ENCODE data around the gene TXNRD1.
"Not testable (repeated sequence)": the region's sequence is repeated elsewhere in the genome, so short reads cannot be mapped to it uniquely, and the experiment has no call there.

TXNRD1 gene

GRCh38 chr12:104197264-104197663 lies 18.3 kb upstream of the TXNRD1 start:
- DNase-seq: no peak

DNA sequence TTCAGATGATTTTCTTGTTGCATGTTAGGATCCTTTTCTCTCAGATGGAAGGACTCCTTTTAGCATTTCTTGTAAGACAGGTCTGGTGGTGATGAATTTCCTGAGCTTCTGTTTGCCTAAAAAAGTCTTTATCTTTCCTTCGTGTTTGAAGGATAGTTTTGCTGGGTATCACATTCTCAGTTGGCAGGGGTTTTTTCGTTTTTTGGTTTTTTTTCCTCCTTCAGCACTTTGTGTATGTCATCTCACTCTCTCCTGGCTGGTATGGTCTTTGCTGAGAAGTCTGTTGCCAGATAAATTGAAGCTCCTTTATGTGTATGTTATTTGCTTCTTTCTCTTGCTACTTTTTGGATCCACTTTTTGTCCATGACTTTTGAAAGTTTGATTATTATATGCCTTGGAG lies 15.6 kb upstream of the TXNRD1 start:
- DNase-seq: no peak

DNA sequence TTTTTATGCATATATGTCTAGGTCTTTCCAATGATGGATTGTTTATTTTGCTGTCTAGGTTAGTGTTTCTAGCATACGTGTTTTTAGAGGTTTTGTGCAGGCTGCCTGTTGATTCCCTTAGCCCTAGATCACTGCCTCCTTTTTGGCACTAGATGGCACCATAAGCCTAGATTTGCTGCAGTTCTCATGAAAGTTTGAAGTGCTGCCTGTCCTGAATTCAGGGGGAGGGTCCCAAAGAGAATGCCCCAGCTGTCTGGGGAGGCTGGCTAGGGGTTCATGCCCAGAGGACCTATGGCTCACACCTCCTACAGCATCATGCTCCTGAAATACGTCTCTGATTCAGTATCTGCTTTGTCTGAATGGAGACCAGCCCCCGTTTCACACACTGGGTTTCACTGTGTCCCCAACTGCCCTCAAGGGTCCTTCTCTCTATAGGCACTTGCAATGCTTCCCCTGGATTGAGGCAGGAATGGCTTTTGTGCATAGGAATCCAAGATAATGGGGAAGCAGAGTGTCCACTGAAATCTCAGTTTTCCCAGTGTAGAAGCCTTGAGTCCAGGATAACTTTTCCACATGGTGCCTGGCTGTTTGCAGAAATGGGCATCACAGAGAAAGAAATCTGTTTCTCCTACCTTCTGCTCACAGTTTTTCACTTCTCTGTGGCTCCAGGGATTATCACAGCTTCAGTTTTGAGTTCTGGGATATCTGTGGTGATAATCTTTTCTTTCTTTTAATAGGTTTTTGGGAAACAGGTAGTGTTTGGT lies 14.2 kb upstream of the TXNRD1 start:
- peak; percentile 48 for DNase-seq

- no peak for DNase-seq
These were observed 10.7 kb upstream of the TXNRD1 start for GRCh38 chr12:104204690-104205480.

- DNase-seq: no peak
These were observed 8.0 kb upstream of the TXNRD1 start for GRCh38 chr12:104207416-104208205.

DNA sequence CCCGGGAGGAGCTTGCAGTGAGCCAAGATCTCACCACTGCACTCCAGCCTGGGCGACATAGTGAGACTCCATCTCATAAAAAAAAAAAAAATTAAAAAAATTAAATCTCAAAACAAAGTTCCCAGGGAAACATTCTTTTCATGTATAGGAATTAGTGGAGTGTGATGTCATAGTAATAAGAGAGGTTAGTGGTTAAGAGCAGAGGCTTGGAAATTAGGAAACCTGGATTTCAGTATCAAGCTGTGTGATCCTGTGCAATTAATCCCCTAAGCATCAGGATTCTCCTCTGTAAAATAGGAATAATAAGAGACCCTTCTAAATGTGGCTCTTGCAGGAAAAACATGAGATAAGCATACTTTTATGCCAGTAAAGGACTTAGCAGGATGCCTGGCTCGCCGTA lies 3.1 kb upstream of the TXNRD1 start:
- DNase-seq: no peak

DNA sequence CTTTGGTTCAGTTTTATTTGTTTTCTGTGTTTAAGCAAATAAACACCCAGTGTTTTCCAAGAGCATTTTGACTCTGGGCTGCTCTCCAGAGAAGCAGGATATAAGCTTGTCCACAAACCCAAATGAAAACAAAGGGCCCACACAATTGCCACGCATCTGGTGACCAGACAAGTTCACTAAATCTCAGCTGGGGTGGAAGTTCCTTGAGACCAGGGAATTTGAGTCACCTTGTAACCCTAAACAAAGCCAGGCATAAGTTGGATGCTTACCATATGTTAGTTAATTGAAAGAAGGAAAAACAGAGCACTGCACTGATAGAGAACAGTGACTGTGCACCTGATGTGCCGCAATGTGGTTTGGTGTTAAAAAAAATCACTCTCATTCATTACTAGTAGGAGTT lies 1.6 kb upstream of the TXNRD1 start:
- DNase-seq: no peak

DNA sequence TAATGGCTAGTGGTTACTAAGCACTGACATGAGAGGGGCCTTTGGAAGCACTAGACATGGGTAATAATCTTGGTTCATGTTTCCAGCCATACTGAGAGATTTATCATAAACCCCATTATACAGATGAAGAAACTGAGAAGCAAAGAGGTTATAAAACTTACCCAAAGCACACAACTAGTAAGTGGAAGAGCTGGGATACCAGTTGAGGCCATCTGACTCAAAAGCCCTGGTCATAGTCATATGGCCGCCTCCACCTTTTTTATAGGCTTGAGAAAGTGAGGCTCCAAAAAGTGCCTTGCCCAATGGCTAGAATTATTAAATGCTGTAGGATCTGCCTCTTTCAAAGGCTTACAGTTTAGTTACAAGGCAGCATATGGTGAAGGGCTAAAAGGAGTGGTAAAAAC lies 944 bp downstream of the TXNRD1 start:
- DNase-seq: no peak

DNA sequence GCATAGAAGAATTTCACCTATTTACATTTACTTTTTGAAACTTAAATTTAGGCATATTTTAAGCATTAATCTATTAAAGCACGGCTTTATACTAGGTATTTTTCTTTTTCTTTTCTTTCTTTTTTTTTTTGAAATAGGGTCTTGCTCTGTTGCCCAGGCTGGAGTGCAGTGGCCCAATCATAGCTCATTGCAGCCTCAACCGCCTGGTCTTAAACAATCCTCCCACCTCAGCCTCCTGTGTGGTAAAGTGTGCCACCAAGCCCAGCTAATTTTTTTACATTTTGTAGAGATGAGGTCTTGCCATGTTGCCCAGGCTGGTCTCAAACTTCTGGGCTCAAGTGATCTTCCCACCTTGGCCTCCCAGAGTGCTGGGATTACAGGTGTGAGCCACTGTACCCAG lies 2.9 kb downstream of the TXNRD1 start:
- DNase-seq: not testable (repeated sequence)

DNA sequence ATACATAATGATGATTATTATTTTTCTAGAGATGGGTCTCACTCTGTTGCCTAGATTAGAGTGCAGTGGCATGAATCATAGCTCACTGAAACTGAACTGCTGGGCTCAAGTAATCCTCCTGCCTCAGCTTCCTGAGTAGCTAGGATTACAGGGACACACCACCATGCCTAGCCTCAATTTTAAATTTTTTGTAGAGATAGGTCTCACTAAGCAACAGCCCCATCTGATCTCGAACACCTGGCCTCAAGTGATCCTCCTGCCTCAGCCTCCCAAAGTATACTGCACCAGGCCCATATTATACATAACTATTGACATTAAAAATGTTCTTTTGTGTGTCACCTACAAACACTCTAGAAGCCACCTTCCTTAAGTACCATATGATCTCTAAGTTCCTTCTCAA lies 3.4 kb downstream of the TXNRD1 start:
- no peak for DNase-seq

DNA sequence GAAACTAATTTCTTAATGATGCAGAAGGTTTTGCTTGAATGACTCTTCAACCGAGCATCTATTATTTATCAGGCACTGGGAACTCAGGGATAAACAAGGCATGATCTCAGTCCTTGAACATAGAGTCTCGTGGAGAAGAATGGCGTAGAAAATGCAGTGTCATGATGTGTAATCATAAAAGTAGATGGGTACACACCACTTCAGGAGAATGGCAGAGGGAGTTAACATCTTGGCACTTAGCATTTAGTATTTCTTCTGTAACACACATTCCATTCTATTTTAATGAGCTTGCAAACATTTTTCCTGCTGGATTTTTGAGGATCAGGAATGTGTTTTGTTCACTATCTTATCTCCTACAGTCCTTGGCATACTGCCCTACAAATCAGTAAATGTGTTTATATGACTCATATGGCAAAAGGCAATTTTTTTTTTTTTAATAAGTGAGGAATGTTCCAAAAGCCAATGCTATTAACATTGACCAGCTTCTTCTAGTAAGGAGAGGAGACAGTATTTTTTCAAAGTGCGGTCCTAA lies 3.8 kb downstream of the TXNRD1 start:
- no peak for DNase-seq

GRCh38 chr12:104219908-104220404 lies 4.4 kb downstream of the TXNRD1 start:
- DNase-seq: peak; percentile 75

GRCh38 chr12:104220931-104221330 lies 5.4 kb downstream of the TXNRD1 start:
- peak; percentile 36 for DNase-seq

- DNase-seq: no peak
These were observed 7.4 kb downstream of the TXNRD1 start for GRCh38 chr12:104222976-104223375.

DNA sequence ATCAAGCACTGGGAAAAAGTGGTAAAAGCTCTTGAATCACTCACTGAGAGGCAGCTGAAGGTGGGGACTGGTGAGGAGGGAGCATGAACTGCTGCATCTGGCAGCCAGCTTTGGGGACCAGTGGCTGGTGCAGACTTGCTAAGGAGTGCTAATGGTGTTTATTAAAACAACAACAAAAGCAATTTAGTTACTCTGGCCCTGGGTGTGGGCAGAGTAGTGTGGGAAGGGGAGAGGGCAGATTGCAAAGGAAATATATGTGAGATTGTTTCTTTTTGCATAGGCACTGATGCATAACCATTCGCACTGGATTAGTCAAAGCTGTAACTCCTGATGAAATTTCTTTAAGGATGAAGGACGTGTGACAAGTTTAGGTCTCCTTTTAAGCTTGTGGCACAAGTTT lies 8.1 kb downstream of the TXNRD1 start:
- no peak for DNase-seq

- DNase-seq: no peak
These were observed 11.1 kb downstream of the TXNRD1 start for GRCh38 chr12:104226672-104227071.

DNA sequence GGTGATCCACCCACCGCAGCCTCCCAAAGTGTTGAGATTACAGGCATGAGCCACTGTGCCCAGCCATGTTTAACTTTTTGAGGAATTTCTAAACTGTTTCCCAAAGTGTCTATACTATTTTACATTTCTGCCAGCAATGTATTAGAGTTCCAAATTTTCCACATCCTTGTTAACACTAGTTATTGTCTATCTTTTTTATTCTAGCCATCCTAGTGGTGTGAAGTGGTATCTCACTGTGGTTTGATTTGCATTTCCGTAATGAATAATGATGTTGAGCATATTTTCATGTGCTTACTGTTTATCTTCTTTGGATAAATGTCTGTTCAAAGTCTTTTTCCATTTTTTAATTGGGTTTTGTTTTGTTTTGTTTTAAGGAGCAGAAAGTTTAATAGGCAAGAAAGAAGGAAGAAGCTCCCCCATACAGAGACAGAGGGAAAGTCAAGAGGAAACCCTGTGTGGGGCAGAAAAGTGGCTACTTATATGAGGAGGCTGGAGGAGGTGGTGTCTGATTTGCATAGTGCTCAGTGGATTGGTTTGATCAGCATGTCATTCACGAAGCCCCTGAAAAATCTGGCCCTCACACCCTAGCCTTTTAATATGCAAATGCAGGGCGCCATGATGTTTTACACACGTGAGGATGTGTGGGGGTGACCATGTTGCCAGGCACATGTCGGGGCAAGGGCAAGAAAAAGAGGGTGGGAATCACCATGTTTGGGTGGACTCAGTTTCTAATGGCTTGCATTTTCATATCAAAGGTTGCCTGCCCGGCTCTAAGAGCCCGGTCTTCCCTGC lies 14.9 kb downstream of the TXNRD1 start:
- no peak for DNase-seq

DNA sequence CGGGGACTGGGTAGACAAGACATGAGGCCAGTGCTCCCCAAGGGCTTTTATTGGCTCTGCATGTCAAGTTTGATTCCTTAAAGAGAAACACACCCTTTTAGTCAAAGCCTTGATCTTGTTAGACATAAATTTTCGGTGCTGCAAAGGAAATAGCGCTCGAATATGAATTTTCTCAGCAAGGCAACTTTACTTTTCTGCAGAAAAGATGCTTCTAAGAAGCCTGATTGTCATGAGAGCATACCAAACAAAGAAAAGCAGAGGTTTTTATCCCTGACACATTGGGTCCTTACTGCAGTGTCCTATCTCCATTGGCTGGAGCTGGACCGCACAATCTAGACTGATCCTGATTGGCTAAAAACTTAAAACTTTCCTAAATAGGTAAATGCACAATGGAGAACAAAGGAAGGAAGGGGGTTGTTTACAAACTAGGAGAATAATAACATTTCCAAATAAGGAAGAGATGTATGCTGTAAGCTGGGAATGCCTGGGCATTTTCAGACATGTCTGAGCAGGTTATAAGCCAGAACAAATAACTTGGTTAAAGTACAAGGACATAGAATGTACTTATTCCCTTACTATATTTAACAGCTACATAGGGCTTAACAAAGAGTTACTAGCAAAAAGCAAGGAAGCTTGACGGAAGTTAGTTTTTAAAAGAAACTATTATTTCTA lies 17.2 kb downstream of the TXNRD1 start:
- DNase-seq: no peak

GRCh38 chr12:104234926-104235499 lies 19.4 kb downstream of the TXNRD1 start:
- DNase-seq: no peak

- no peak for DNase-seq
These were observed 22.4 kb downstream of the TXNRD1 start for GRCh38 chr12:104237930-104238329.

- DNase-seq: no peak
These were observed 27.1 kb downstream of the TXNRD1 start for GRCh38 chr12:104242546-104243206.

Measured in stimulated activated CD4-positive, alpha-beta T cell treated with anti-CD3 and anti-CD28 coated beads, Interleukin-4, amount 100 ng/mL, for 24 hours (primary cell).